ENCODE results near the gene CLDN34.

DNA sequence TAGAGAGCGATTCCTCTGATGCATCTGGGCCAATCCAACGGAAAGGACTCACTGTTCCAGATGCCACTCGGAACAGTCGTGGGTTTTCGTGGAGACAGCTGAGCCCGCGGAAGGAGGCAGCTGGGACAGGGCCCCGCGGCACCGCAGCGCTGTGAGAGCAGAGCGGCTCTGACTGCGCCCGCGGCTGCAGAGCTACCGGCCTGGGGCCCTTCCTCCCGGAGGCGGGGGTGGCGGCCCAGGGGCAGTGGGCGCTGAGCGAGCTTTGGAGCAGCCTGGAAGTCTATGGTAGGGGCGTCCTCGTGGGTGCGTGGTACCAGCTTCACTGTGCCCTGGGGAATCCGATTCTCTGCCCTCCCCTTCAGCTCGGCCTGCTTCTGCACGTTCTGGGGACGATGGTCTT is 24.9 kb downstream of the CLDN34 start:
- no peak for TF ChIP-seq EP300 (IDR thresholded peaks at IDR 0.05)
- TF ChIP-seq, protein P1, sequence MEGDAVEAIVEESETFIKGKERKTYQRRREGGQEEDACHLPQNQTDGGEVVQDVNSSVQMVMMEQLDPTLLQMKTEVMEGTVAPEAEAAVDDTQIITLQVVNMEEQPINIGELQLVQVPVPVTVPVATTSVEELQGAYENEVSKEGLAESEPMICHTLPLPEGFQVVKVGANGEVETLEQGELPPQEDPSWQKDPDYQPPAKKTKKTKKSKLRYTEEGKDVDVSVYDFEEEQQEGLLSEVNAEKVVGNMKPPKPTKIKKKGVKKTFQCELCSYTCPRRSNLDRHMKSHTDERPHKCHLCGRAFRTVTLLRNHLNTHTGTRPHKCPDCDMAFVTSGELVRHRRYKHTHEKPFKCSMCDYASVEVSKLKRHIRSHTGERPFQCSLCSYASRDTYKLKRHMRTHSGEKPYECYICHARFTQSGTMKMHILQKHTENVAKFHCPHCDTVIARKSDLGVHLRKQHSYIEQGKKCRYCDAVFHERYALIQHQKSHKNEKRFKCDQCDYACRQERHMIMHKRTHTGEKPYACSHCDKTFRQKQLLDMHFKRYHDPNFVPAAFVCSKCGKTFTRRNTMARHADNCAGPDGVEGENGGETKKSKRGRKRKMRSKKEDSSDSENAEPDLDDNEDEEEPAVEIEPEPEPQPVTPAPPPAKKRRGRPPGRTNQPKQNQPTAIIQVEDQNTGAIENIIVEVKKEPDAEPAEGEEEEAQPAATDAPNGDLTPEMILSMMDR (IDR thresholded peaks at IDR 0.05), result no peak
- no peak for TF ChIP-seq POLR2AphosphoS5 (IDR thresholded peaks at IDR 0.05)
